HG03159 (cell line): Measurements from ENCODE around the gene PPP6C.

Experiments
- ATAC-seq: cut with Tn5 transposase; IDR thresholded peaks from one replicate; pipeline ENCODE4 v1.9.1; 2021; ENCODE audit warnings: mild to moderate bottlenecking, moderate library complexity; ENCODE audit not compliant: unreplicated experiment

Gene PPP6C

DNA sequence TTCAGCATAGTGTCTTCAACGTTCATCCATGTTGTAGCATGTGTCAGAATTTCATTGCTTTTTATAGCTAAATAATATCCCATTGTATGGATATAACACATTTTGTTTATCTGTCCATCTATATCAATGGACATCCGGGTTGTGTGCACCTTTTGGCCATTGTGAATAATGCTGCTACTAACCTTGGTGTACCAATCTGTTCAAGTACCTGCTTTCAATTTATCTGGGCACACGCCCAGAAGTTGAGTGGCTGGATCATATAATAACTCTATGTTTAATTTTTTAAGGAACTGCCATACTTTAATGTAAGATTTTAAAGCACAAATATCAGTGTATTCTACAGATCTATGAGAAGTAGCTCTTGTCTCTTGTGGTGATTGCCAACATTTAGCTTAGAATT lies 89.8 kb downstream of the PPP6C start:
- no peak for ATAC-seq
